GM12865 (cell line): ENCODE results near the gene AGFG1.
A peak's percentile ranks its signal among the peaks of the same experiment; 100 is the strongest.

ENCODE experiments used
- DNase-seq: peaks from one replicate; pipeline ENCODE4 v3.0.0; 2010; ENCODE audit warnings: low read depth
- H3K4me3 ChIP-seq: 2 replicates; pipeline ENCODE4 v1.5.1; 2011; ENCODE audit warnings: mild to moderate bottlenecking, low read depth, low read length, control low read depth
- CTCF ChIP-seq: IDR thresholded peaks from 2 replicates; pipeline ENCODE4 v1.5.1; 2011; ENCODE audit warnings: low read length, control low read depth, low read depth, inconsistent platforms; ENCODE audit not compliant: insufficient read depth; ENCODE audit errors: missing control alignments

Gene AGFG1

GRCh38 chr2:227461811-227462461, 10.0 kb upstream of the AGFG1 start:
- no peak for TF ChIP-seq CTCF
- peak; percentile 50 for DNase-seq
- peak overlapping the region; percentile 59 for H3K4me3 ChIP-seq

GRCh38 chr2:227462462-227462951, 9.4 kb upstream of the AGFG1 start:
- peak; percentile 76 for DNase-seq
- H3K4me3 ChIP-seq = peak overlapping the region; percentile 59
- no peak for TF ChIP-seq CTCF

- peak overlapping the region; percentile 59 for H3K4me3 ChIP-seq
Measured at GRCh38 chr2:227462972-227463931, 8.7 kb upstream of the AGFG1 start.

GRCh38 chr2:227464361-227464760, 7.6 kb upstream of the AGFG1 start:
- peak overlapping the region; percentile 6; the same call in 1 of the 2 replicates for H3K4me3 ChIP-seq
- DNase-seq = no peak
- TF ChIP-seq CTCF = no peak

More at GRCh38 chr2:227462972-227463931, 8.7 kb upstream of the AGFG1 start:
- TF ChIP-seq CTCF = no peak
- DNase-seq = peak; percentile 64

- no peak overlapping the region for H3K4me3 ChIP-seq
- no peak for DNase-seq
- no peak for TF ChIP-seq CTCF
Measured at GRCh38 chr2:227464851-227465250, 7.1 kb upstream of the AGFG1 start.

- TF ChIP-seq CTCF = no peak
- no peak overlapping the region for H3K4me3 ChIP-seq
- DNase-seq = no peak
Measured at GRCh38 chr2:227466887-227467600, 4.9 kb upstream of the AGFG1 start.
